ENCODE data around the gene KIF21A. TPM values are rescaled to one million over a fixed set of nuclear protein-coding genes. Genes with fewer than 3 reads are reported as not detected.

KIF21A gene
- total RNA-seq, 2 donors from 2014 or later = 50.4 to 51.9 TPM

- peak; percentile 48 to 75 for TF ChIP-seq CTCF (IDR thresholded peaks at IDR 0.05)
- no peak overlapping the region for H3K4me3 ChIP-seq
- no peaks in the 10 kb centered on the region for H3K9me3 ChIP-seq
- H3K36me3 ChIP-seq = no peaks in the 10 kb centered on the region
- no peaks in the 10 kb centered on the region for H3K27me3 ChIP-seq
- no peaks in the 10 kb centered on the region for H3K4me1 ChIP-seq
- no peak for DNase-seq (ENCODE audit: low spot score)
- no peak overlapping the region for H3K27ac ChIP-seq
Measured at GRCh38 chr12:39272871-39273655, 169.9 kb downstream of the KIF21A start.

DNA sequence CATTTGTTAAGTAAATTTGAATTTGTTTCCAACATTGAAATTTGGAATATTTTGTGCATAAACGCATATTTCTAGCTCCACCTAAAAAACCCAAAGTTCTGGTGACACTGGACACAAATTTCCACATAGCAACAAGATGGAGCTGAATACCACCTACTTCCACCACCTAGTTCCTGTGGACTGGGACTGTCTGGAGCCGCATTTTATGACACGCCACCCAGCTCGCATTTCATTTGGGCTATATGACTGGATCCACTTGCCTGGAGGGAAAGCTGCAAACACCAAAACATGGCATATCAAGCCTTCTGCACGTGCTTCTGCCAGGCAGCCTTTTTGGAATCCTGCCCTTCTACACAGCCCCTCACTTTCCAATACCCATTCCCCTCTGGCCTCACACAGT, 173.4 kb downstream of the KIF21A start:
- no peak overlapping the region for H3K4me3 ChIP-seq
- no peak for TF ChIP-seq CTCF (IDR thresholded peaks at IDR 0.05)

GRCh38 chr12:39267886-39268285, 175.0 kb downstream of the KIF21A start:
- Histone ChIP-seq H3K36me3 (no peaks in the 10 kb centered on the region), H3K27me3 (no peaks in the 10 kb centered on the region), H3K27ac (no peak overlapping the region), H3K4me1 (no peaks in the 10 kb centered on the region), H3K9me3 (no peaks in the 10 kb centered on the region), H3K4me3 (no peak overlapping the region)
- TF ChIP-seq CTCF (IDR thresholded peaks at IDR 0.05) = no peak
- no peak for DNase-seq (ENCODE audit: low spot score)

More for the DNA sequence above, 173.4 kb downstream of the KIF21A start:
- H3K4me1 ChIP-seq = no peaks in the 10 kb centered on the region
- H3K27ac ChIP-seq = no peak overlapping the region
- DNase-seq (ENCODE audit: low spot score) = no peak
- no peaks in the 10 kb centered on the region for H3K36me3 ChIP-seq
- H3K9me3 ChIP-seq = no peaks in the 10 kb centered on the region
- H3K27me3 ChIP-seq = no peaks in the 10 kb centered on the region

DNA sequence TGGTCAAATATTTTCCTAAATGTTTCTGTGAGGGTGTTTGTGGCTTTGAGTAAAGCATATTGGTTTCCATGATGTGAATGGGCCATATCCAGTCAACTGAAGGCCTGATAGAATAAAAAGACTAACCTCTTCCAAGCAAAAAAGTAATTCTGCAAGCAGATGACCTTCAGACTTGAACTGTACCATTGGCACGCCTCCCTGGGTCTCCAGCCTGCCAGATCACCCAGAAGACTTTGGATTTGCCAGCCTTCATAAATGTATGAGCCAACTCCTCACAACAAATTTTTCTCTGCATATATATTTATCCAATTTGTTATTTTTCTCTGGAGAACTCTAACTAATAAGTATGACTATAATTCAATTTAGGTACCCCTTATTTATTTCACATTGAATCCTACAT, 190.3 kb downstream of the KIF21A start:
- Histone ChIP-seq H3K27ac (no peak overlapping the region), H3K4me1 (no peaks in the 10 kb centered on the region), H3K9me3 (no peaks in the 10 kb centered on the region), H3K4me3 (no peak overlapping the region), H3K27me3 (no peaks in the 10 kb centered on the region), H3K36me3 (no peaks in the 10 kb centered on the region)
- TF ChIP-seq CTCF (IDR thresholded peaks at IDR 0.05) = no peak
- no peak for DNase-seq (ENCODE audit: low spot score)

Other genes starting within 250 kb of the KIF21A start
- gene ABCD2, start 176.7 kb upstream of the KIF21A start, total RNA-seq = 1 to 10 TPM; 3.6 to 9.9 TPM

Measured in right atrium auricular region (tissue), 2 donors.